ENCODE measurements around the gene DRICH1.

The DRICH1 gene

GRCh38 chr22:23583153-23583552 lies 49.0 kb downstream of the DRICH1 start:
- Histone ChIP-seq H3K27ac (no peak overlapping the region), H3K36me3 (replicated peaks) (no peaks in the 10 kb centered on the region), H3K27me3 (replicated peaks) (peaks cover 2% of the 10 kb centered on the region), H3K4me3 (ENCODE audit: low read depth, low read length) (no peak overlapping the region)
- TF ChIP-seq CTCF (IDR thresholded peaks at IDR 0.05; ENCODE audit: low read depth, low read length, missing control alignments) = no peak
- in situ Hi-C loops (cut with HindIII; ENCODE audit: low pct_ligation_motif_present, low sequenced_read_pairs) = no loop called here
- no peak for DNase-seq

- Histone ChIP-seq H3K27ac (no peak overlapping the region), H3K27me3 (replicated peaks) (peaks cover 2% of the 10 kb centered on the region), H3K4me3 (ENCODE audit: low read depth, low read length) (no peak overlapping the region), H3K36me3 (replicated peaks) (no peaks in the 10 kb centered on the region)
- TF ChIP-seq CTCF (IDR thresholded peaks at IDR 0.05; ENCODE audit: low read depth, low read length, missing control alignments) = no peak
- in situ Hi-C loops (cut with HindIII; ENCODE audit: low pct_ligation_motif_present, low sequenced_read_pairs) = no loop called here
- no peak for DNase-seq
Observed at GRCh38 chr22:23581260-23581650, 50.9 kb downstream of the DRICH1 start.

GRCh38 chr22:23580576-23581259 lies 51.4 kb downstream of the DRICH1 start:
- Histone ChIP-seq H3K27ac (no peak overlapping the region), H3K4me3 (ENCODE audit: low read depth, low read length) (no peak overlapping the region), H3K27me3 (replicated peaks) (peaks cover 2% of the 10 kb centered on the region), H3K36me3 (replicated peaks) (no peaks in the 10 kb centered on the region)
- DNase-seq = no peak
- in situ Hi-C loops (cut with HindIII; ENCODE audit: low pct_ligation_motif_present, low sequenced_read_pairs) = no loop called here
- TF ChIP-seq CTCF (IDR thresholded peaks at IDR 0.05; ENCODE audit: low read depth, low read length, missing control alignments) = no peak

GRCh38 chr22:23579870-23580575 lies 52.1 kb downstream of the DRICH1 start, which contains the start of gene IGLL1:
Gene IGLL1 (minus strand): TSS chr22:23580290. CDS start chr22:23580190, 100 bp downstream.
- no peak for DNase-seq
- H3K27ac ChIP-seq = no peak within 1 kb of the TSS
- TF ChIP-seq CTCF (IDR thresholded peaks at IDR 0.05; ENCODE audit: low read depth, low read length, missing control alignments) = no peak
- H3K4me3 ChIP-seq (ENCODE audit: low read depth, low read length) = no peak within 1 kb of the TSS
- peaks cover 1% of the 10 kb centered on the region for H3K27me3 ChIP-seq (replicated peaks)
- no peaks in the 10 kb centered on the region for H3K36me3 ChIP-seq (replicated peaks)
- in situ Hi-C loops (cut with HindIII; ENCODE audit: low pct_ligation_motif_present, low sequenced_read_pairs) = no loop called here

GRCh38 chr22:23579280-23579679 lies 52.8 kb downstream of the DRICH1 start:
- Histone ChIP-seq H3K27ac (no peak overlapping the region), H3K27me3 (replicated peaks) (no peaks in the 10 kb centered on the region), H3K4me3 (ENCODE audit: low read depth, low read length) (no peak overlapping the region), H3K36me3 (replicated peaks) (no peaks in the 10 kb centered on the region)
- DNase-seq = no peak
- in situ Hi-C loops (cut with HindIII; ENCODE audit: low pct_ligation_motif_present, low sequenced_read_pairs) = no loop called here
- TF ChIP-seq CTCF (IDR thresholded peaks at IDR 0.05; ENCODE audit: low read depth, low read length, missing control alignments) = no peak

Measured in brain microvascular endothelial cell (primary cell).